Heart left ventricle (tissue), 16 donors: ENCODE measurements around the gene PAWR. TPM values are rescaled to one million over a fixed set of nuclear protein-coding genes. Genes with fewer than 3 reads are reported as not detected.

Experiments
- ATAC-seq, 4 donors: fragments of 200-7000 bp; cut with Tn5 transposase; one replicate each; pipeline ENCODE4 v1.9.1; 2020 to 2022; ENCODE audit warnings: moderate library complexity in 4 of 4, mild to moderate bottlenecking in 3 of 4, moderate number of reproducible peaks in 1 of 4
- DNase-seq, 5 donors: peaks; one replicate each; pipeline ENCODE4 v3.0.0-alpha.2; 2020
- H3K27ac ChIP-seq, 12 donors: fragments of 200-600 bp; sonication (generic) in 4 of 12; one replicate each; pipeline versions ENCODE4 v1.5.0 to v1.8.0; 2016 to 2022; ENCODE audit warnings: mild to moderate bottlenecking in 2 of 12
- H3K27me3 ChIP-seq, 9 donors: fragments of 200-600 bp; sonication (generic) in 2 of 9; one replicate each; pipeline versions ENCODE4 v1.5.1 to v1.8.0; 2016 to 2022; ENCODE audit warnings: mild to moderate bottlenecking in 3 of 9
- H3K36me3 ChIP-seq, 9 donors: fragments of 200-600 bp; sonication (generic) in 2 of 9; one replicate each; pipeline versions ENCODE4 v1.5.0 to v1.8.0; 2018 to 2022; ENCODE audit warnings: mild to moderate bottlenecking in 2 of 9
- H3K4me1 ChIP-seq, 12 donors: fragments of 200-600 bp; sonication (generic) in 4 of 12; one replicate each; pipeline versions ENCODE4 v1.5.0 to v1.8.0; 2016 to 2022; ENCODE audit warnings: mild to moderate bottlenecking in 3 of 12
- H3K4me3 ChIP-seq, 12 donors: fragments of 200-600 bp; sonication (generic) in 4 of 12; one replicate each; pipeline versions ENCODE4 v1.5.0 to v1.8.0; 2017 to 2022; ENCODE audit warnings: mild to moderate bottlenecking in 9 of 12, moderate library complexity in 4 of 12
- H3K9me3 ChIP-seq, 12 donors: fragments of 200-600 bp; sonication (generic) in 4 of 12; one replicate each; pipeline versions ENCODE4 v1.5.0 to v1.8.0; 2016 to 2022; ENCODE audit warnings: mild to moderate bottlenecking in 1 of 12
- POLR2A ChIP-seq, 2 donors: fragments of 450-650 bp; IDR thresholded peaks; one replicate each; pipeline ENCODE4 v1.6.1; 2017; ENCODE audit warnings: antibody characterized with exemption in 2 of 2, mild to moderate bottlenecking in 2 of 2, moderate library complexity in 2 of 2
- WGBS, 4 donors: extraction: QIAGEN DNeasy Blood & Tissue Kit in 2 of 4; methylation state at CpG; one replicate each; pipeline versions ENCODE4 v1.1.5 to v1.1.7; 2013 to 2018; 5-methylcytosine and 5-hydroxymethylcytosine counted together
- intact Hi-C, 10 donors: fragments of 100-400 bp; cut with DNase I; formaldehyde crosslinking; loops; one replicate each; pipeline versions ENCODE4 v1.11.1 to v1.14.2; 2022
- polyA plus RNA-seq, 2 donors: library from polyadenylated mRNA; stranded (reverse); fragments of 200-250 nt; gene quantifications; one replicate each; pipeline ENCODE4 v1.2.3, GENCODE V29; 2013
- total RNA-seq, 9 donors: library from RNA; depleted of rRNA in 2 of 9; stranded (reverse); fragments of >200 nt in 2 of 9; fragmentation: NEBNext Ultra II Directional in 3 of 9; extraction: Animal tissue kit (Norgen Biotek cat#: 25700) in 3 of 9; gene quantifications; one replicate each; pipeline versions ENCODE4 v1.1.0 to v1.2.4, GENCODE V29; 2016 to 2023
- TF ChIP-seq, protein P1 (sequence below), 12 donors: fragments of 200-600 bp; sonication (generic) in 4 of 12; IDR thresholded peaks; one replicate each; pipeline versions ENCODE4 v1.5.0 to v1.8.0; 2018 to 2022; ENCODE audit warnings: antibody characterized with exemption in 12 of 12, mild to moderate bottlenecking in 5 of 12
- donor health status: ischemic (EF 13 %, LVEDD 7.1; RV severe dilation, severe dysfunction).
- donor health status: healthy with polysubstance abuse.
- donor health status: DM: no; HTN: yes; CAD: no.
- donor health status: DM: no; HTN: no; CAD: no.
- donor health status: ischemic (EF 25% LVEDD 6.9; RV normal size, moderate dysfunction).
- donor health status: ischemic (EF 25% LVEDD 5.7; RV mildly dilated, moderate dysfunction).
- donor health status: healthy.
- donor health status: DM: yes; HTN: yes; CAD: no.
- donor health status: ischemic (EF 35%, LVEDD 5.7; RV mildly dilated, moderate dysfunction).
- donor health status: nonischemic (EF 11% LVEDD 7.7; RV severe dilation, severe dysfunction).
- donor health status: DM: yes; HTN: yes; CAD: no.
- donor health status: PGD.
- donor health status: ischemic (EF 29% LVEDD 5.4; RV normal size, mild dysfunction).
- donor health status: nonischemic (EF 23%, LVEDD 6.1; RV moderate dilation, normal function).

Gene PAWR
- total and polyA plus RNA-seq, 11 donors: 4.8 to 29.0 (median 11.0) TPM

DNA sequence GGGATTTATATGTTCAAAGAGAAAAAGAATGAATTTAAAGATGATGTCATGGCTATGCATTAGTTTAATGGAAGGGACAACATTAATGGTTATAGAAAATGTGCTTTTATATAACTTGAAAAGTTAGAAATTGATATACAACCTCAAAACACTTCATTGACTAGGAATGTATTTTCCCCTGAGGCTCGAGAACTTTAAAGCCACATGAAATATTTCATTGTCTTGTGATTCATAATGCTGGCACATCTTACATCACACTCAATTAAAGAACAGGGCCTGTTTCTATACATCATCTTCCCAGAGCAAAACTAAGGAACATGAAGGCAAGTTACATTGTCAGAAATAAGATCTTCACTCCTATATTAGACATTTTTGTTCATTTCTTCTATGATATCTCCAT, 35.2 kb upstream of the PAWR start:
- H3K9me3 ChIP-seq: no peaks in the 10 kb centered on the region
- DNase-seq (no peak), ATAC-seq (no peak)
- no peak overlapping the region for H3K27ac ChIP-seq
- H3K27me3 ChIP-seq: no peaks in the 10 kb centered on the region
- intact Hi-C loops: no loop called here
- WGBS, 4 donors: 84 to 96% (median 90%) methylated on average over 1 of the region's 1 CpG
- H3K4me3 ChIP-seq: no peak overlapping the region
- TF ChIP-seq, protein P1, sequence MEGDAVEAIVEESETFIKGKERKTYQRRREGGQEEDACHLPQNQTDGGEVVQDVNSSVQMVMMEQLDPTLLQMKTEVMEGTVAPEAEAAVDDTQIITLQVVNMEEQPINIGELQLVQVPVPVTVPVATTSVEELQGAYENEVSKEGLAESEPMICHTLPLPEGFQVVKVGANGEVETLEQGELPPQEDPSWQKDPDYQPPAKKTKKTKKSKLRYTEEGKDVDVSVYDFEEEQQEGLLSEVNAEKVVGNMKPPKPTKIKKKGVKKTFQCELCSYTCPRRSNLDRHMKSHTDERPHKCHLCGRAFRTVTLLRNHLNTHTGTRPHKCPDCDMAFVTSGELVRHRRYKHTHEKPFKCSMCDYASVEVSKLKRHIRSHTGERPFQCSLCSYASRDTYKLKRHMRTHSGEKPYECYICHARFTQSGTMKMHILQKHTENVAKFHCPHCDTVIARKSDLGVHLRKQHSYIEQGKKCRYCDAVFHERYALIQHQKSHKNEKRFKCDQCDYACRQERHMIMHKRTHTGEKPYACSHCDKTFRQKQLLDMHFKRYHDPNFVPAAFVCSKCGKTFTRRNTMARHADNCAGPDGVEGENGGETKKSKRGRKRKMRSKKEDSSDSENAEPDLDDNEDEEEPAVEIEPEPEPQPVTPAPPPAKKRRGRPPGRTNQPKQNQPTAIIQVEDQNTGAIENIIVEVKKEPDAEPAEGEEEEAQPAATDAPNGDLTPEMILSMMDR (IDR thresholded peaks at IDR 0.05): no peak
- TF ChIP-seq POLR2A (IDR thresholded peaks at IDR 0.05): no peak
- H3K4me1 ChIP-seq: no peaks in the 10 kb centered on the region
- H3K36me3 ChIP-seq: no peaks in the 10 kb centered on the region

DNA sequence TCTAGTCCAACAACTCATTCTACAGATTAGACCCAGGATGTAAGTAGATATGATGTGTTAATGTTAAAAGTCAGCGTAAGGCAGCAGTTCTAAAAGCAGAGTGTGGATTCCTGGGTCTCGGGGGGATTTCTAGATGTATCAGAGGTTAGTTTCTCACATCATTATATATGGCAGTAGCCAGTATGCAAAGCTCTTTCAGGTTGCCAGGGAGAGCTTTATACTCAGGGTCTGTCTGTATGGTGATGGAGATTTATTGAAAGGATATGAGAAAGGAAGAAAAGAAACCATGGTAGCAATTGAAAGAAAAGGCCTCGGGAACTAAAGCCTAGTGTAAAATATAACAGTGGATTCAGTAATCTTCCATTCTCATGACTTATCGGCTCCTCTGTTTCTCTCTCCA, 26.2 kb upstream of the PAWR start:
- TF ChIP-seq, protein P1 (IDR thresholded peaks at IDR 0.05): no peak
- no peak for TF ChIP-seq POLR2A (IDR thresholded peaks at IDR 0.05)
- DNase-seq (no peak), ATAC-seq (no peak)
- Histone ChIP-seq H3K4me1 (no peaks in the 10 kb centered on the region), H3K27ac (no peak overlapping the region), H3K36me3 (no peaks in the 10 kb centered on the region), H3K27me3 (peaks cover 0 to 8% (median 0%) of the 10 kb centered on the region in 9 donors), H3K4me3 (no peak overlapping the region), H3K9me3 (no peaks in the 10 kb centered on the region)
- WGBS, 4 donors: 89 to 95% (median 92%) methylated on average over 4 of the region's 4 CpGs
- intact Hi-C loops: no loop called here

DNA sequence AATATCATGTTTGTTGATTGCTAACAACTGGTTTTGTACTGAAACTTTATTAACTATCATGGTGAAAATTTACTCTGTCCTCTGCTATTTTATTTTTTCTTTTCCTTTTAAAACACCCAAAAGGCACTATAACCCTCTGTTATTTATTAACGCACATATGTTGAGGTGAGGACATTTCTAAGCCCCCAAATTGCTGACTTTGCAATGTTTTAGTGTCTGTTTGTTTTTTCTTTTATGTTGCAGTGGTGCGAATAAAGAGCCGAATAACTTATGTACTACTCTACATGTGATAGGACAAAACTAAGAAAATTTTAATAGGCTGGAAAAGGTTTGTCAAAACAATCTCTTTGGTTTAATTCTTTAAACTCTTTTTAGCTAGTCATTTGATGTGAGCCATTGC, 24.5 kb upstream of the PAWR start:
- 93 to 96% (median 95%) methylated on average over 3 of the region's 3 CpGs for WGBS, 4 donors
- H3K27me3 ChIP-seq: peaks cover 0 to 8% (median 2%) of the 10 kb centered on the region in 9 donors
- H3K4me3 ChIP-seq: no peak overlapping the region
- no peaks in the 10 kb centered on the region for H3K9me3 ChIP-seq
- intact Hi-C loops: no loop called here
- H3K27ac ChIP-seq: no peak overlapping the region
- no peak for TF ChIP-seq POLR2A (IDR thresholded peaks at IDR 0.05)
- TF ChIP-seq, protein P1 (IDR thresholded peaks at IDR 0.05): no peak
- no peaks in the 10 kb centered on the region for H3K36me3 ChIP-seq
- DNase-seq (no peak), ATAC-seq (no peak)
- no peaks in the 10 kb centered on the region for H3K4me1 ChIP-seq

DNA sequence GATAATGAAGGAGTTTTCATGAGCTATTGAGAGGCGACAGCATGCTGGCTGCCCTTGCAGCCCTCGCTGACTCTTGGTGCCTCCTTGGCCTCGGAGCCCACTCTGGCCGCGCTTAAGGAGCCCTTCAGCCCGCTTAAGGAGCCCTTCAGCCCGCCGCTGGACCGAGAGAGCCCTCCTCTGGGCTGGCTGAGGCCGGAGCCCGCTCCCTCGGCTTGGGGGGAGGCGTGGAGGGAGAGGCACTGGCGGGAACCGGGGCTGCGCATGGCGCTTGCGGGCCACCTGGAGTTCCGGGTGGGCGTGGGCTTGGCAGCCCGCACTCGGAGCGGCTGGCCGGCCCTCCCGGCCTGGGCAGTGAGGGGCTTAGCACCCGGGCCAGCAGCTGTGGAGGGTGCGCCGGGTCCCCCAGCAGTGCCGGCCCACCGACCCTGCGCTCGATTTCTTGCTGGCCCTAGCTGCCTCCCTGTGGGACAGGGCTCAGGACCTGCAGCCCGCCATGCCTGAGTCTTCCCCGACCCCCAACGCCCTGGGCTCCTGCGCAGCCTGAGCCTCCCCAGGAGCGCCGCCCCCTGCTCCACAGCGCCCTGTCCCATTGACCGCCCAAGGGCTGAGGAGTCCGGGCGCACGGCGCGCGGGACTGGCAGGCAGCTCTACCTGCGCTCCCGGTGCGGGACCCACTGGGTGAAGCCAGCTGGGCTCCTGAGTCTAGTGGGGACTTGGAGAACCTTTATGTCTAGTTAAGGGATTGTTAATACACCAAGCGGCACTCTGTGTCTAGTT, 20.1 kb upstream of the PAWR start:
- DNase-seq: no peak
- H3K9me3 ChIP-seq: no peaks in the 10 kb centered on the region
- WGBS, 4 donors: 54 to 78% (median 72%) methylated on average over 23 to 50 of the region's 50 CpGs
- no peaks in the 10 kb centered on the region for H3K4me1 ChIP-seq
- TF ChIP-seq, protein P1 (IDR thresholded peaks at IDR 0.05): no peak
- TF ChIP-seq POLR2A (IDR thresholded peaks at IDR 0.05): no peak
- H3K4me3 ChIP-seq: peak overlapping the region in 1 of 12 donors; percentile 15
- ATAC-seq: no peak
- intact Hi-C loops: no loop called here
- no peak overlapping the region for H3K27ac ChIP-seq
- H3K27me3 ChIP-seq: peaks cover 0 to 9% (median 2%) of the 10 kb centered on the region in 9 donors
- no peaks in the 10 kb centered on the region for H3K36me3 ChIP-seq
